T-helper 1 cell (primary cell): Measurements from ENCODE around the gene GASK1B.
A peak's percentile ranks its signal among the peaks of the same experiment; 100 is the strongest.

Experiments used
- DNase-seq, 5 donors: peaks; one replicate each; pipeline ENCODE4 v3.0.0-alpha.2; 2012 to 2020

Gene GASK1B

DNA sequence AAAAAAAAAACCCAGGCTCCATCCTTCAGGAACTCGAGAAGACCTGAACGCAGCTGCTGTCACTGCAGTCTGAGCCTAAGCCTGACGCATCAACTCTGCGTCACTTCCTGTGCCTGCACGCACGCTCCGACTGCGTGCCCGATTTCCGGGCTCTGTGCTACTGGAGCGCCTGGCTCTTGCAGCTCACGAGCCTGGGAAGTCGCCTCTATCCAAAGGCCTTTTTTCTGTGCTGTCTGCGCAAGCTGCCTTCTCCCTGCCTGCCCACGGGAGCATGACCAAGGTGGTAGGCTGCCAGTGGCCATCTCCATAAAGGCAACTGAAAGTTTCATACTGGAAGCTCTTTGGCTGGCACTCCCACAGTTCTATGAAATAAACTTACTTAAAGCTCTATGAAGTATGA is 9.9 kb upstream of the GASK1B start:
- DNase-seq: no peak

DNA sequence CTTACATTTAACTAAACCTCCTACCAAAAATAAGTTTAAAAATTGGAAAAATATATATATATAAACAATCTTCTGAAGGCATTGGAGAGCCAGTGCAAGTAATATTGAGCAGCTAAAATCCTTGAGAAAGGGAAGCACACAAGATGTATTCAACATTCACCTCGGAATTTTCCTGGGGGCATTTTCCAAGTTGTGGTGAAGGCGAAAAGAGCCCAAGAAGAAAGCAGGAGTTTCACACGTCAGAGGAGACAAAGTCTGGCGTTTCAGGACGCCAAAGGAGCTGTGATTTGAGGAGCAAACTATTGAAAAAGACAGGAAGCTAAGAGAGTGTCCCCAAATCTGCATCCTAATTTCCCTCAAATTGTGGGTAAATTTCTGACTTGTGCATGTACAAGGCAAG is 9.1 kb upstream of the GASK1B start:
- no peak for DNase-seq

DNA sequence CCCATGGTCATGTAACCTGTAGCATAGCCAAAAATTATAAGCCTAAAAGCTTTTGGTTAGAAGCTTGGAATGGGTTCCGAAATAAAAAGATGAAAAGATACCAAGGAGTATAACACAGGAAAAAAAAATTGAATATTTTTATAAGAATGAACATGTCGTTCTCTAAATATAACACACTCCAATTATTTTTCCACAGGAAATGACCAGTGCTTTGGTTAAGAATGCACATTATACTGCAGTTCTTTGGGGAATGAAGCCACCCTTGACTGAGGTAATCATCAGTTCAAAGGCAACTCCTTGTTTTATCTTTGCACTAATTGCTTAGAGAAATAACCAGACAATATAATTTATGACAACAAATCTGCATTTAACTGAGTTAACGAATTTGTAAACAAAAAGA is 6.6 kb upstream of the GASK1B start:
- DNase-seq: no peak

DNA sequence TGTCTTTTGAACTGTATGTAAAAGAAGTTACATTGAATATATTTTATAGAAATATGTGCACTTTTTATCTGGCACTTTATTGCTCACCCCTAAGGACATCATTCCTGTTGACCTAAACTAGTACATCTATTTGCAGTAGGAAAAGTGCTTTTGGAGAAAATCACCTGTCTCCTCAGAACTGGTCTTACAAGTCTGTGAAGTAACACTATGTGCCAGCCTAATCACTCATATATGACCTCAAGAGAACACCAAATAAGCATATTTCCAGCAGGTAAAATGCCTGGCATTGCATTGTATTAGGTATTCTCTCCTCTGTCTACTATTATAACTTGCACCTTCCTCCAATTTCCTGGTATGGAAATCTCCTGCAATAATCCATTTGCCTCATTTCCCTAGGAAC is 4.0 kb upstream of the GASK1B start:
- DNase-seq: no peak

DNA sequence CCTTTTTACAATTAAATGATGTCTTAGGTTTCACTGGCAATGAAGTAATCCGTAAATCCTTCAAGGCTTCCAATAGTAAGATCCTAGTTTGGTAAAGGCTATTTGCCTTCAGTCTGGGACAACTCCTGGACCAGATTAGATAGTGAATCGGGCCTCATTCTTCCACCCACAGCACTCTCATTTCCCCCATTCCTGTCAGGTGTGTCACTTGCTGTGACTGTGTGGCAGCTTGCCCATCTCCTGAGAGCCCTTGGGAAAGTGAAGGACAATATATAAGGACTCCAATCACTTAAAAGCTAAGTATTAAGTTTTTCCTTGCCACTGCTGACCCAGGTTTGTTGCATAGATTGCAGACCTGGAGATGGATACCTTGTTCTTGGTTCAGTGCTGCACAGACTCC is 3.3 kb upstream of the GASK1B start:
- no peak for DNase-seq

DNA sequence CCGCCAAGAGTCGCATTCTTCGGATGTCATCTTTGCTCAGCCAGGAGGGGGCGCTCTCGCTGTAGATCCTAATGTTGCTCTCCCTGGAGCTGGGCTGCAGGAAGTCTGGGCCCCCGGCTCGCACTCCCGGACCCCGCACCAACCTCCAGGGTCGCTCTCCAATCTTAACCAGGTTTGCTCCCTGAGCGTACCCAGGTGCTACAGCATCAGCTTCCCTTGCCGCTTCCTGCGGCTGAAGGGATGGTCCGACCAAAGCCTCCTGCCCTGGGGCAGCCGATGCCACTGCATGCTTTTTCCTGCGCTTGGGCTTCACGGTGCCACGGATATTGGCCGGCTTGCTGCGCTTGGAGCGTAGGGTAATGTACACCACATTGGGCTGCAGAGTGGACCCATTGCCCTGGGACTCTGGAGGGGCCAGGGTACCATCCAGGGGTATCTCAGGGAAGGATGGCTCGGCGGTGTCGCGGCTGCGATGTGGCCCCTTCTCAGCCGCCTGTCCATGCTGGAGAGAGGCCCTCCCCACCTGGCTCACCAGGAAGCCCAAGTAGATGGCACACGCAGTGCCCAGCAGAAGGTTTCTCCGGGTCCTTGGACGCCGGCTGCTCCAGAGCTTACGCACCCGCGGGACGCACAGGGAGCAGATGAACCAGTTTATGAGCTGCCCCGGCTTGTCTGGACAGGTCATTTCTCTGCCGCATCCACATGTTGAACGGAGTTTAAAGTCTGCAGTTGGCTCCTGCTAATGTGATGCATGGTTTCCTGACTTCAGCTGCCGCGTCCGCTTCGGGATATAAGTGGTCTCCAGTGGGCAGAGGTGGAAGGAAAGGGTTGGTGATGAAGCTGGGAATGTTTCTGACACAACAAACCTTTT is 1.9 kb downstream of the GASK1B start:
- DNase-seq: peak in 1 of 5 donors; percentile 8

DNA sequence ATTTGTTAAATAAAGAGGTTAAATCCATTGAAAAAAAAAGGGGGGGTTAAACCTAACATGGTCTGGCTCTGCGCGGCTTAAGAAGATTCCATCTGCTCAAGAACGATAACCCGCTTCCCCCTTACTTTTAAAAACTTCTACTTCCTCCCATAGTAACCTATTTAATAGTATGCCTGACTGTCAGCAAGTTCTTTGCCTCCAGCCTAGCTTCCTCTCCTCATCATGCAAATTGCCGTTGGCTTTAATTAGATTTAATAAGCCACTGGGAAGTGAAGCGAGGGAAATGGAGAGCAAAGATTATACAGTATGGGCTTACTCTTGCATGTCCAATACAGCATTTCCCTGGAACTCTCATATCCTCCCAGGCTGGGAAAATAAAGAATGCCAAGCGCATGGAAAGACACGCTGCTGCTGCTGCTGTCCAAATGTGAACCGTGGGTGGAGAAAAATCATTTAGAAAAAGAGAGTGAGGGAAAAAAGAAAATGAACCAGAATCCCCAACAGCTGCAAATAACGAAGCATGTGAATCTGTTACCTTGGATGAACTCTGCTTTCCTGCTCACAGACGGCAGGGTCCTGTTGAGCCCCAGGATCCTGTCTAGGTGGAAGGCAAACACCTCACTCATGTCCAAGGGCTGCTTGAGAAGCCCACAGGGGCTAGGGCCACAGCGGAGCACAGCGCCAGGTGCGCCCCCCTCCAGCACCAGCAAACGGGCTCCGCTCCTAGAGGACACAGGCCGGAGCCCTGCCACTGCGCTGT is 2.7 kb downstream of the GASK1B start:
- no peak for DNase-seq

DNA sequence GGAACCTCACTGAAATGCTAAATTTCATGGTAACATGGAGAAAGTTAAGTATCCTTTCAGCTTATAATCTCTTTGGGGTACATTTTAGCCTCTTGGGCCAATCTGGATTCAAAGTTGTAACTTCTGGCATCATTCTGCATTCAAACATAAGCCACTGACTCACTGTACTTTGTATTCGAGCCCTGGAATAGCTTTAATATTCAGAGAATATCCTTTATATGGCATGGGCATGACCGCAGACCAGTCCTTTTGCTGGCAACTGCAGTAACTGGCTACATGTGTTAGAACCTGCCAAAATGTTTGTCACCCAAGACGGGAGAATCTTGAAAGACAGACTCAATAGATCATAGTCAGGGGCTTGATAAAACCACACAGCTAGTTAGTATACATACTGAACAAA is 3.3 kb downstream of the GASK1B start:
- no peak for DNase-seq

DNA sequence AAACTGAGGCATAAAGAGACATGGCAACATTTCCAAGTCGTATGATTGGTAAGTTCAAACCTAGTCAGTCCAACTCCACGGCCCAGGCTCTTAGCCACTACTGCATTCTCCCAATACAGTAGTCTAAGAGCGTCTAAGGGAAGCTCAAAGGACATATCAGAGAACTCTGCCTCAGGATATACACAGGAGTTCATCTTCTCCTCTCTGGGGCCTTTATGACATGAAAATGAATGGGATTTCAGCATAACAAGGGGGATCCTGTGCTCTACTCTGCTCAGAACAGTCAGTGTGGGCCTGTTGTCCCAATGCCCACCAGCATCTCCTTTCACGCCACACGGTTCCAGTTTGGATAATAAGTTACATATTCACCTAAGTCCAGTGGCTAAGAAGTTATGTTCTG is 4.2 kb downstream of the GASK1B start:
- DNase-seq: no peak

DNA sequence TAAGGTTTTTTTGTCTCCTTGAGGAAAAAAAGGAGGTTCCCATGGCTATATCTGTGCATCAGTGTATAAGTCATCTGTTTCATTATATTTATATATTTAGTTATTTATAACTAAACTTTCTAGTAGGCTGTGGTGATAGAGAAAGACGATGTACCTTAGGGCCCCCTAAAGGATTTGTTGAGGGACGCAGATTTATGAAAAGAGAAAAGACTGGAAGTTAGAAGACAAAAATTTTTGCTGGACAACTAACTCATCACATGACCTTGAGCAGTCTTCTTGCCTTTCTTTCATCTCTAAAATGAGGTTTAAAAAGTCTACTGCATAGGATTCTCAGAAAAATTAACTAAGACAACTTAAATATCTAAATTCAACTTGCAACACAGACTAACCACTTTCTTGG is 6.1 kb downstream of the GASK1B start:
- DNase-seq: no peak

DNA sequence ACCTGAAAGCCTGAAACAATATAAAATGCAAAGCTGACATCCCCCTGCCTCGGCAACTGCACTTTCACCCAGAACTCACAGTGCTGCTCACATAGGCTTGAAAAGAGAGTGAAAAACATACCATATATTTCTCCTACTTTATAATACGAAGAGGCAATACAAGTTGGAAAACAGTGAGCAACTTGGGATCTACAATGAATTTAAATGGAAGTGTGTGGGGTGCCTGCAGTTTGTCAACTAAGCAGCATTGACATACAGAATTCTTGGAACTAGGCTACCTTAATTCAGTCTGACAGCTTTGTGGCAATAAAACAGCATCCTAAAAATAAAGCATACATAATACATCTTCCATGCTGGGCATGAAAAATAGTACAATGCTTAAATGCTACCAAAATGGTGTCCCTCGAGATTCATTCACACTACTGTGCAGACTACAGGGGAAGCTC is 8.0 kb downstream of the GASK1B start:
- no peak for DNase-seq

DNA sequence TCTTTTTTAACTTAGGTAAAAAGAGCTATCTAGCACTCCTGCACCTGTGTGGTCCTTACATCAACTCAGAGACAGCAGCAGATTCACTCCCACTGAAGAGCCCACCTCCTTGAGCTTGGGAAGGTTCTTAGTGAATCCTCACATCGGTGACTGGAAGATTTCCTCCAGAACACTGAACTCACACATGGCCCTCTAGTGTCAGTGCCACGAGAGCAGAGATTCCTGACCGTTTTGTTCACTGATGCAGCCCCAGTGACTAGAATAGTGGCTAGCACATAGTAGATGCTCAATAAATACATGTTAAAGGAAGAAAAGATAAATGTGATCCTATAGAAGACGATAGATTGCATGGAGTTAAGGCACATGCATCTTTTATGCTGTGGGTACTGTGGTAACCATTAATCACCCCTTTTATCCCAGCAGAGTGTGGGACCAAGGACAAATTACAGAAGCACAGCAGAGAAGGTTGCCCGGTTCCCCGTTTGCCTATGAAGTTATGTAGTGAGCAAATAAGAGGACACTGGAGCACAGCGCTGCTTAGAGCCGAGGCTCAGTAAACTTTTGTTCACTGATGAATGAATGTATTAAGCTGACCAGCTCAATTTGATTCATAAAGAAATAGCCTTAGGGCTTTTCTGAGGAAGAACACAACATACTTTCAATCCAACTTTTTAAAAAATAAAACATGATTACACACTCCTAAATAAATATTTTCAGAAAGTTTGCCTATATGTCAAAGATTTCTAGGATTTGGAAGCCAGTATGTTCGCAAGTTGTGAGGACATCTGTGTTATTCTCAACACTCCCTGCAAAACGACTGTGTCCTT is 8.7 kb downstream of the GASK1B start:
- no peak for DNase-seq

DNA sequence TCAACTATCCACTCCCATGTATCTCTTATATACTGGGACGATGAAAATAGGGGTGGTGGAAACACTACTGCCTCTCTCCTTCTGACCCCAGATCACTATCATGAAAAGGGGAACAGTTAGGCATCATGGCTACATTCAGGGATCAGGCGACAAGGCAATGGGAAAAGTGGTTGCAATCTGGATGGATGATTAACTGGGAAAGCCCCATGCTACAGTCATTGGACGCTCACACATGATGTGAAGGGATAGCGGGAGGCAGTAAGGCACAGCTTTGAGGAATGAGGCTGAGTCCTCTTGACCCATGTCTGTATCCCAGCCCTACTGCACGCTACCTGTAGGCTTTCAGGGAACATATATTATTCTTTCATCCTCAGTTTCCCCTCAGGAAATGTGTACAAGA is 10.2 kb downstream of the GASK1B start:
- DNase-seq: no peak

DNA sequence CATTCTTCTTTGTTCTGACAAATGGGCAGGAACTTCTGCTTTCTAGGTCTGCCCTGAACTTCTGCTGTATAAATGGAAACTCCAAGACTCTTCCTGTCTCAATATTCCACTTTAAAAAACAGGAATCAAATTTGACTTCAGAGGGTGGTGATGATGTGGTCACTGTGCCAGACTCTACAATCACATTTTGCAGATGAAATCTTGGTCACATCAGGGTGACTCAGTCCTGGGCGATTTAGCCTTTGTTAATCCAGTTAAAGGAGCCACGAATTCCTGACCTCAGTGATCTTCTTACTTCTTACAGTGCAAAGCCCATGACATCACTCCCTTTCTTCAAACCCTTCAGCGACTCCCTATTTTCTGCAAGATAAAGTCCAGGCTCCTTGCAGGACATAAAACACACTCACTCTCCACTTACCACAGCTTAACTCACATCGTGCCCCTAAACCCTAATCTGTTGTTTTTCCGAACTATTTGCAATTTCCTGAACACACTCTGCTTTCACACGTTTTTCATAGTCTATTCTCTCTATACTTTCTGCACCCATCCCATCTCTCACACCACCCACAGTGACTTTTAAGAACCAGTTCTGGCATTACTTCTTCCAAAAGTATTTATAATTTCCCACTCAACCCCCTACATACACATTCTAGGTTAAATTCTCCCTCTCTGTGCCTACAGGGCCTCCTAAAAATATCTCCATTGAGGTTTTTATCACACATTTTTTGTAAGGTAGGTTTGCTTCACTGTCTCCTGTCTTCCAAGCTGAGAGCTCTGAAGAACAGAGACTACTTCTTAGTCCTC is 11.1 kb downstream of the GASK1B start:
- DNase-seq: no peak

DNA sequence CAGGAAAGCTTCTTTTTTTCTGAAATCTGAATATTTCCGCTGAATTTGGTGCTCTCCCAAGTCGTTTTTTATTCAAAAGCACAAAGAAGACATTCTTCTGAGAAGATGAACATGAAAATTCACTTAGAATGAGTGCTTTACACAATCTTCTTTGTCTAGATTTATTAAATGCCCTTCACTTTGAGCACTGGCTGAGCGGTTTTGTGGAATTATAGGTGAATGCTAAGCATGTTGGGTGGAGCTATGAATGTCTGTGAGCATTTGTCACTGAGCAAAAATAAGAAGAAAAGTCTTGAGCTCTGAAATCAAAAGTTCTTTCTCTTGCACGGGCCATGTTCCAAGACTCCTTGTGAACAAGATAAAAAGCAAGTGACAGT is 13.1 kb downstream of the GASK1B start:
- no peak for DNase-seq

DNA sequence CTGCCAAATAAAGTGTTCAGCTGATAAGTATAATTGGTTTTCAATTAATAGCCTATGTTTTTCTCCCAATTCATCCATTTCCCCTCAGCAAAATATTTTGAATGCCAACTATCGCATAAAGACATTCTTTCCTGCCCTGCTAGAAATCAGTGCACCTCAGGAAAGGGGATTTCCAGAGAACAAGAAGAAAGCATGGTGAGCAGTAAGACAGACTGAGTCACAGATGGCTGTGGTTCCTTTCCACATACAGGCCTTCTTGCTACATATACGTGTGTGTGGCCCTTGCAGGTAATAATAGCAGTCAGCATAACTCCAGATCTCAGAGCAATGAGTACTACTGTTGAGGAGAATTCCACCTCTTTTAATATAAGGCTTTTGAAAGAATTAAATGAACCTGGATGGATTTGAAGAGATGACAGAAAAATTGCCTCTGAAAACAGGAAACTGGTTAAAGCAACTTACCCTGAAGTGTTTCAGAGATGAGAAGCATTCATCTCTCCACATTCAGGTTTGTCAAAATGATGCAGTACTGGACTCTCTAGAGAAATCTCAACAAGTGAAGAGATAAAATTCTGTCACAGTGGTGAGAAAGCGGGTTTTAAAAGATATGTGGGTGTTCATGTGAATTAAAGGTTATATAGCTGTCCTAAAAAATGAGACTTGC is 13.6 kb downstream of the GASK1B start:
- DNase-seq: peak in 1 of 5 donors; percentile 2

DNA sequence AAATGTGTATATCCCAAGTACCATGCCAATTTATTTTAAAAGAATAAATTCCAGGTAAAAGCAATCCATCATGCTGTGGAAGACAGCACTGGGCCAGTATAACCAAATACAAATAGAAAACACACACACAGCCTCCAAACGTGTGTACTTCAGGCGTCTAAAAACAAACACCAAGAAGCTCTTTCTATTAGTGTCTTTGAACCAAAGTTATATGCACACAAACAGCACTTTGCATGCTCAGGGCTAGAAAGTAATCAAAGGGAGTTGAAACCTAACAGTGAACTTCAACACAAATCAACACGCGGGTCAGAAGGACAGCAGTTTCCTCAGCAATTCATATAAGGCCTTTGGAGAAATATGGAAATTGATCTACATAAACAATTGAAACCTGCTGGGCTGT is 15.4 kb downstream of the GASK1B start:
- no peak for DNase-seq

DNA sequence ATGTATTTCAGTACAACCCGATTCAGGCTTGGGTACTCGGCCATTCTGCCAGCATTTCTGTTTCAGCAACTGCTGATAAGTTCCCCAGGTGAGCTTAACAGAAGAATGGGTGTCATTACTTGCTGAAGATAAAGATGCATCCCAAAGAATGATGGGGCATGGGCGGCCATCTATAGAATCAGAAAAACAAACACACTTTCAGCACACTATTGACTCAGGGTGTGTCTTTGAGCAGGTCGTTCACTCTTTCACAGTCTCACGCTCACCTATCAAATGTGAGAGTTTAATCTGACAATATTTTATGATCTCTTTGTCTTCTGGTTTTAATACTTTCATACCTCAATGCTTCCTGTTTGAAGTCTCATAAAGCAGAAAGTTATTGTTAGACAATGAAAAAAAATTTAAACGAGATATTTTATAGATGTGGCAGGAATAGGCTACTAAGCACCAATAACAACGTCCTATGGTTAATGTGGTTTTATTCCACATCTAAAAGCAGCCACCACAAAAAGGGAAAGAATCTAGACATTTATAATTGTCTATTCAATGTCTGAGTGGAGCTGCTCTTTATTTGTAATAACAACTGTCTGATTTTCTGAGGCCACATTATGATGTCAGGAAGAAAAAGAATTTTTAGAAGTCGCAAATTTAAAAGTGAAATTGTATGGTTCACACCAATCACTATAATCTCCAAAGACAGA is 17.0 kb downstream of the GASK1B start:
- no peak for DNase-seq

DNA sequence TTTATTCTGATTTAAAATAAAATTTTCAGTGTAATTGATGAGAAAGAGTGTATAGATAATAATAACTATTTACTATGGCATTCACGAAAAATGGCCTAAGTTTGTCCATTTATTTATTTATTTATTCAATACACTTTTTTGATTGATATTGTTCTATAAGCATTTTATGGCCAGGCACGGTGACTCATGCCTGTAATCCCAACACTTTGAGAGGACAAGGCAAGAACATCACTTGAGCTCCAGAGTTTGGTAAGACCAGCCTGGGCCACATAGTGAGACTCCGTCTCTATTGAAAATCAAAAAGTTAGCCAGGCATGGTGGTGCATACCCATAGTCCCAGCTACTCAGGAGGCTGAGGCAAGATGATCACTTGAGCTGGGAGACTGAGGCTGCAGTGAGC is 25.7 kb downstream of the GASK1B start:
- DNase-seq: no peak

DNA sequence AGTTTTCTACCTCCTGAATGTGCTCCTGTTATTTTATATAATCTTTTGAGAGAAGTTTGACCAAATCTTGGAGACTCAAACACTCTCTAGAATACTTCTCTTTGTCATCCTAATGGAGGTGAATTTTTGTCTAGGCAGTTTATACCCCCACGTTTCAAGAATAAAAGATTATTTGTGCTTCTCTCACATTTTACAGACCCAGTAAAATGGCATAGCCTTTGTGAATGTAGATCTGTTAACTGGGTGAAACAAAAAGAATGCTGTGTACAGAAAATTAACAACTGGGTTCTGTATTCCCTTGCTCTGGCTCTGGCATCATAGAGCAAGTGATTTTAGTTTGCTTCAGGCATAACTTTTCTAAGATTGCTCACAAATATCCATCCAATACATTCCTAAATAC is 26.1 kb downstream of the GASK1B start:
- DNase-seq: no peak

DNA sequence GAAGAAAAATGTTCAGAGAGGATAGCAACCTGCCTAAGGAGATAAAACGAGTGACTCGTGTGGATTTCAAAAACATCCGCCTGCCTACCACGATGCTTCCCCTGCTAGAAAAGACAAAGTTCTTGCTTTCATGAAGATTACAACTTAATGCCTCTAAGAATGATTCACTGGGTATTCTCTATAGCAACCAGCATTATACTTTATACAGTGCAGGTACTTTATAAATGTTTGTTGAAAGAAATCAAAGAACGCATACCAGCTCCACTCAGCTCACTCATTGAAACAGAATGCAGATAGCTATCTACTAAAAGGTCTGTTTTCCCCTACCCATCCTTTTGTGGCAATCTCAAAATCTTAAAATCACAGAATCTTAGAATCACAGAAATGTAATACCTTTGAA is 33.7 kb downstream of the GASK1B start:
- no peak for DNase-seq
